Osteocyte (in vitro differentiated cells): Measurements from ENCODE around the gene CASKIN1. TPM values are rescaled to one million over a fixed set of nuclear protein-coding genes. Genes with fewer than 3 reads are reported as not detected.

Experiments
- DNase-seq: peaks from one replicate; pipeline ENCODE4 v3.0.0; 2021; ENCODE audit warnings: mixed read lengths; ENCODE audit not compliant: unreplicated experiment; ENCODE audit errors: extremely low spot score
- H3K27ac Mint-ChIP-seq: one replicate; pipeline ENCODE4 v1.8.0; 2021; ENCODE audit warnings: mild to moderate bottlenecking, mixed read lengths; ENCODE audit not compliant: unreplicated experiment
- H3K27me3 Mint-ChIP-seq: one replicate; pipeline ENCODE4 v1.8.0; 2021; ENCODE audit warnings: mixed read lengths; ENCODE audit not compliant: unreplicated experiment
- H3K36me3 Mint-ChIP-seq: one replicate; pipeline ENCODE4 v1.8.0; 2021; ENCODE audit warnings: mixed read lengths; ENCODE audit not compliant: unreplicated experiment
- H3K4me1 Mint-ChIP-seq: one replicate; pipeline ENCODE4 v1.8.0; 2021; ENCODE audit warnings: mixed read lengths; ENCODE audit not compliant: unreplicated experiment
- H3K4me3 Mint-ChIP-seq: one replicate; pipeline ENCODE4 v1.8.0; 2021; ENCODE audit warnings: mild to moderate bottlenecking, moderate library complexity, mixed read lengths; ENCODE audit not compliant: unreplicated experiment
- H3K9me3 Mint-ChIP-seq: one replicate; pipeline ENCODE4 v1.8.0; 2021; ENCODE audit warnings: mixed read lengths; ENCODE audit not compliant: unreplicated experiment
- total RNA-seq: library from RNA; stranded (reverse); gene quantifications from 2 replicates; pipeline ENCODE4 v1.2.1, GENCODE V29; 2021
- TF ChIP-seq, protein P1 (sequence below): fragments of 200-600 bp; sonication (generic); IDR thresholded peaks from 2 replicates; pipeline ENCODE4 v1.5.0; 2021; ENCODE audit warnings: antibody characterized with exemption, mild to moderate bottlenecking, moderate library complexity

CASKIN1 gene
- total RNA-seq, 1 donor from 2014 or later = 2.4 TPM

DNA sequence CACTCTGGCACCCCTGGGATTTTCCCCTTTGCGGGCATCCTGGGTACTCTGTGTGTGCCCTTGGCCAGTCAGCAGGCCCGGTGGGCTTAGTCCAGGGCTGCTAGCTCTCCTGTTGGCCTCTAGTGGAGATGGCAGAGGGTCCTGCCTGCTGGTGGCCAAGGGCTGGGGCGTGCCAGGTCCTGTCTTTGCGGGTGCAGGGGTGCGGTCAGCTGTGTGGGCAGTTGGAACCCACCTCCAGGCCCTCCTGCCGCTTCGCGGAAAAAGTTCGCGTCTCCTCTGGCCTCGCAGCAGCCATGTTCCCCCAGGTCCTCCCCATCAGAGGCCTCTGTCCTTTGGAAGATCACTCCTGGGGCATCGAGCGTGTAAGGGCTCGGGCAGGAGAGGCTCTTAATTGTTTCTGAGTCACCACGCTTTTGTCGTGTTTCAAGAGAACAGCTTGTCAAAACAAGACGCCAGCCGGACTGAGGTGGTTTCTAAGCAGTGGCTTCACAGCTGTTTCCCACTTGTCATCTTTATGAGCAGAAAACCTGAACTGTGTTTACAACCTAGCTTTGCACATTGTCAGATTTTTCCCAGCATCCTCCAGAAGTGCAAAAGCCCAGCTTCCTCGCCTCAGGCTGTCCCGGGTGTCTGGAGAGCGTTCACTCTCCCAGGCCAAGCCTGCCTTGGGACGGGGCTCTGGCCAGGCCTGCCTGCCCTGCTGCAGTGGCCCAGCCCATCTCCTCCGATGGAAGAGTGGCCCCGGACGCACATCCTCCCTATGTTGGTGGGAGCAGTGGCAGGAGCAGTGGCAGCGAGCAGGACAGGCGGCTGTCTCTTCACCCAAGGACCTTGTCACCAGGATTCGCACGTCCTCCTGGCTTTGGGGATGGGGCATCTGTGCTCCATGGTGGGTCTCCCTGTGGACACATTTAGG is 34.9 kb upstream of the CASKIN1 start:
- Mint-ChIP-seq H3K27ac (no peak overlapping the region), H3K4me1 (peaks cover 3% of the 10 kb centered on the region), H3K4me3 (no peak overlapping the region), H3K9me3 (no peaks in the 10 kb centered on the region), H3K36me3 (peaks cover 9% of the 10 kb centered on the region), H3K27me3 (no peaks in the 10 kb centered on the region)
- DNase-seq = peak; percentile 83
- TF ChIP-seq, protein P1, sequence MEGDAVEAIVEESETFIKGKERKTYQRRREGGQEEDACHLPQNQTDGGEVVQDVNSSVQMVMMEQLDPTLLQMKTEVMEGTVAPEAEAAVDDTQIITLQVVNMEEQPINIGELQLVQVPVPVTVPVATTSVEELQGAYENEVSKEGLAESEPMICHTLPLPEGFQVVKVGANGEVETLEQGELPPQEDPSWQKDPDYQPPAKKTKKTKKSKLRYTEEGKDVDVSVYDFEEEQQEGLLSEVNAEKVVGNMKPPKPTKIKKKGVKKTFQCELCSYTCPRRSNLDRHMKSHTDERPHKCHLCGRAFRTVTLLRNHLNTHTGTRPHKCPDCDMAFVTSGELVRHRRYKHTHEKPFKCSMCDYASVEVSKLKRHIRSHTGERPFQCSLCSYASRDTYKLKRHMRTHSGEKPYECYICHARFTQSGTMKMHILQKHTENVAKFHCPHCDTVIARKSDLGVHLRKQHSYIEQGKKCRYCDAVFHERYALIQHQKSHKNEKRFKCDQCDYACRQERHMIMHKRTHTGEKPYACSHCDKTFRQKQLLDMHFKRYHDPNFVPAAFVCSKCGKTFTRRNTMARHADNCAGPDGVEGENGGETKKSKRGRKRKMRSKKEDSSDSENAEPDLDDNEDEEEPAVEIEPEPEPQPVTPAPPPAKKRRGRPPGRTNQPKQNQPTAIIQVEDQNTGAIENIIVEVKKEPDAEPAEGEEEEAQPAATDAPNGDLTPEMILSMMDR = no peak

- no peaks in the 10 kb centered on the region for H3K27me3 Mint-ChIP-seq
- H3K27ac Mint-ChIP-seq = no peak overlapping the region
- H3K4me3 Mint-ChIP-seq = no peak overlapping the region
- peaks cover 8% of the 10 kb centered on the region for H3K4me1 Mint-ChIP-seq
- DNase-seq = peak; percentile 80
- TF ChIP-seq, protein P1 = no peak
- H3K9me3 Mint-ChIP-seq = no peaks in the 10 kb centered on the region
- H3K36me3 Mint-ChIP-seq = peaks cover 9% of the 10 kb centered on the region
Observed at GRCh38 chr16:2230376-2230775, 34.0 kb upstream of the CASKIN1 start.

DNA sequence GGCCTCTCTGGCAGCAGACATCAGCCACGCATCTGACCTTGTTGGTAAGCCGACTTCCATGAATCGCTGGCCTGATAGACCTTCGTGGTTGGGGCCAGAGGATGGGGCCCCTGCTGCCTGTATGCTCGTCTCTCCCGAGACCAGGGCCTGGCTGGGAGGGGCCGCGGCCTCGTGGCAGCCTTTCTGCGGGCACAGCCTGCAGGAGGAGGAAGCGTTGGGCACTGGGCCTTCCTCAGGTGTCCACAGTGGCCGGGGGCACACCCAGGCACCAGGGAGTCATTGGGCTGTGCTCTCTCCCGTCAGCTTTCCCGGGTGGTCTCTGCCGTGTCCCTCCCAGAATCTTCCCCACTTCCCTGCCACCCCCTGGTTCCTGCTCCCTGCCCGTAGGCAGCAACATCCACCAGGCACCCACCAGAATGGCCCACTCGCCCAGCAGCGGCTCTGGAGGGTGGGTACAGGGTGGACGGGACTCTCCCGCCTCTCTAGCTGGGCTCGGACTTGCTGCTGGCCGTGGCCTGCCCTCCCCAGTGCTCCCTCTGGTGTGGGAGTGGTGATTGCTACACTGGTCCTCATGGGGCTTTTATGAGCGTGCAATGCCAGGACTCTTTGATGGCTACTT is 33.3 kb upstream of the CASKIN1 start:
- Mint-ChIP-seq H3K4me1 (peaks cover 12% of the 10 kb centered on the region), H3K9me3 (no peaks in the 10 kb centered on the region), H3K4me3 (no peak overlapping the region), H3K36me3 (peaks cover 9% of the 10 kb centered on the region), H3K27me3 (no peaks in the 10 kb centered on the region), H3K27ac (no peak overlapping the region)
- TF ChIP-seq, protein P1 = no peak
- DNase-seq = peak; percentile 81

DNA sequence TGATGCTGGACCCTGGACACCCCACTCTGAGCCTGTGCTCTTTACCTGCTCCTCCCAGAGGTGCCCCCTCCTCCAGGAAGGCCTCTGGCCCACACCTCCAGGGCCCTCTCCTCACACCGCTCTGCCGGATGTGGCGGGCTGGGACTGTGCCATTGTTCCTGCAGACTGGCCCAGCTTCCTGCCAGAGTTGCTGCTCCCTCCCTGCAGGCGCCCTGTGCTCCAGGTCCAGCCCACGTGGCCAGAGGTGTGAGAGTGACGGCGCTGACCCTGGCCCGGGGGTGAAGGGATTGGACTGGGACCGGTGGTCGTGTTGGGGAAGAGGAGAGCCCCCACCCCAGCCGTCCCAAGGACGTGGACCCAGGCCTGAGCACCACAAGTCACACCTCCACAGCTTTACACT is 32.7 kb upstream of the CASKIN1 start:
- H3K9me3 Mint-ChIP-seq = no peaks in the 10 kb centered on the region
- H3K27ac Mint-ChIP-seq = no peak overlapping the region
- peaks cover 9% of the 10 kb centered on the region for H3K36me3 Mint-ChIP-seq

More for the DNA sequence above, 32.7 kb upstream of the CASKIN1 start:
- no peak for DNase-seq
- Mint-ChIP-seq H3K27me3 (no peaks in the 10 kb centered on the region), H3K4me1 (peaks cover 19% of the 10 kb centered on the region), H3K4me3 (no peak overlapping the region)
- TF ChIP-seq, protein P1 = no peak
